Endothelial cell of umbilical vein (primary cell): ENCODE data around the gene CIPC. TPM values are rescaled to one million over a fixed set of nuclear protein-coding genes. Genes with fewer than 3 reads are reported as not detected.
A peak's percentile ranks its signal among the peaks of the same experiment; 100 is the strongest.

ENCODE experiments used
- BruUV-seq: library from RNA; stranded (reverse); fragments of 400-500 nt; replicated peaks from 2 replicates; lab custom pipeline; 2021; lab: Mats Ljungman, UMichigan
- CTCF ChIA-PET: fragments of 300-600, 350-600 bp; sonication (Branson Sonifier 250); formaldehyde crosslinking; loops from one replicate; lab custom pipeline; 2021; ENCODE audit warnings: antibody characterized with exemption, inconsistent platforms; lab: Charles Lee
- POLR2A ChIA-PET: fragments of 300-600, 350-600 bp; sonication (Branson Sonifier 250); formaldehyde crosslinking; loops from one replicate; lab custom pipeline; 2021; ENCODE audit warnings: antibody characterized with exemption, inconsistent platforms; lab: Charles Lee
- DNase-seq: peaks from one replicate; pipeline ENCODE4 v3.0.0-alpha.2; 2011; ENCODE audit warnings: low read depth, low spot score
- FAIRE-seq: peaks from 2 replicates; lab custom pipeline; 2011; peaks lifted over from hg19 to GRCh38; lab: Jason Lieb, UNC
- H2AFZ ChIP-seq: 2 replicates; pipeline ENCODE4 v1.6.0; 2012; ENCODE audit warnings: low read depth, low read length, control low read depth, inconsistent platforms
- H3K27ac ChIP-seq: 2 replicates; pipeline ENCODE4 v1.5.1; 2011; ENCODE audit warnings: low read depth, mild to moderate bottlenecking, control low read depth, low read length, moderate library complexity; ENCODE audit not compliant: insufficient read depth
- H3K27me3 ChIP-seq, 2 experiments: 2 replicates each; pipeline versions ENCODE4 v1.6.0 to v1.6.1; 2011; ENCODE audit warnings: low read length in 2 of 2, mixed read lengths in 1 of 2; ENCODE audit not compliant: control insufficient read depth in 2 of 2, insufficient read depth in 2 of 2
- H3K36me3 ChIP-seq, 2 experiments: 2 replicates in 1 of 2; 3 replicates in 1 of 2; pipeline ENCODE4 v1.5.1; 2011; ENCODE audit warnings: low read length in 2 of 2, mild to moderate bottlenecking in 1 of 2, moderate library complexity in 1 of 2; ENCODE audit not compliant: control insufficient read depth in 2 of 2, insufficient read depth in 2 of 2; ENCODE audit errors: extremely low read depth in 1 of 2
- H3K4me1 ChIP-seq: 3 replicates; pipeline ENCODE4 v1.5.1; 2011; ENCODE audit warnings: mild to moderate bottlenecking, low read length; ENCODE audit not compliant: control insufficient read depth, insufficient read depth; ENCODE audit errors: extremely low read depth
- H3K4me2 ChIP-seq: 2 replicates; pipeline ENCODE4 v1.6.1; 2011; ENCODE audit warnings: low read length, control low read depth, mixed read lengths; ENCODE audit not compliant: insufficient read depth
- H3K4me3 ChIP-seq, 3 experiments: fragments of 200-600 bp in 1 of 3; sonication (generic), shearing (Covaris generic) in 1 of 3; replicated peaks in 1 of 3; 2 replicates each; pipeline ENCODE4 v1.5.1; 2011 to 2016; ENCODE audit warnings: control low read depth in 3 of 3, low read length in 3 of 3, mild to moderate bottlenecking in 2 of 3, inconsistent platforms in 1 of 3, low read depth in 1 of 3, moderate library complexity in 1 of 3; ENCODE audit not compliant: insufficient read depth in 1 of 3
- H3K79me2 ChIP-seq: 2 replicates; pipeline ENCODE4 v1.6.0; 2012; ENCODE audit warnings: low read length, inconsistent platforms; ENCODE audit not compliant: control insufficient read depth, insufficient read depth
- H3K9ac ChIP-seq: replicated peaks from 2 replicates; pipeline ENCODE3; 2011; ENCODE audit warnings: low read length, control low read depth; ENCODE audit not compliant: insufficient read depth; ENCODE audit errors: extremely low read depth
- H3K9me1 ChIP-seq: replicated peaks from 3 replicates; pipeline ENCODE4 v1.6.0; 2011; ENCODE audit warnings: mild to moderate bottlenecking, low read length; ENCODE audit not compliant: control insufficient read depth, insufficient read depth; ENCODE audit errors: extremely low read depth
- H3K9me3 ChIP-seq: replicated peaks from 2 replicates; pipeline ENCODE4 v1.5.1; 2012; ENCODE audit warnings: low read length, inconsistent platforms; ENCODE audit not compliant: control insufficient read depth, insufficient read depth
- H4K20me1 ChIP-seq: replicated peaks from 2 replicates; pipeline ENCODE3; 2011; ENCODE audit warnings: mild to moderate bottlenecking, low read length; ENCODE audit not compliant: control insufficient read depth, insufficient read depth; ENCODE audit errors: extremely low read depth
- CTCF ChIP-seq, 2 donors: IDR thresholded peaks; 1 replicate in 1 of 2; 2 replicates in 1 of 2; pipeline ENCODE4 v1.5.1; 2011; ENCODE audit warnings: low read length in 2 of 2, mild to moderate bottlenecking in 2 of 2, moderate library complexity in 2 of 2, control low read depth in 1 of 2, inconsistent platforms in 1 of 2, low read depth in 1 of 2; ENCODE audit not compliant: insufficient read depth in 1 of 2; ENCODE audit errors: extremely low read depth in 1 of 2
- EZH2 ChIP-seq: IDR thresholded peaks from 2 replicates; pipeline ENCODE4 v1.6.1; 2012; ENCODE audit warnings: borderline replicate concordance, low read depth, mild to moderate bottlenecking, moderate library complexity, low read length, inconsistent platforms; ENCODE audit not compliant: severe bottlenecking
- FOS ChIP-seq: IDR thresholded peaks from 2 replicates; pipeline ENCODE4 v1.6.1; 2011; ENCODE audit warnings: mild to moderate bottlenecking, low read length, moderate library complexity, borderline replicate concordance; ENCODE audit not compliant: insufficient read depth
- GATA2 ChIP-seq: IDR thresholded peaks from 2 replicates; pipeline ENCODE4 v1.7.0; 2011; ENCODE audit warnings: low read depth, mild to moderate bottlenecking, moderate library complexity, mixed read lengths, low read length; ENCODE audit not compliant: insufficient read length, insufficient read depth
- JUN ChIP-seq: IDR thresholded peaks from 2 replicates; pipeline ENCODE4 v1.6.1; 2011; ENCODE audit warnings: borderline replicate concordance, low read depth; ENCODE audit not compliant: insufficient read length, insufficient read depth
- MAX ChIP-seq: IDR thresholded peaks from 2 replicates; pipeline ENCODE4 v1.6.1; 2011; ENCODE audit not compliant: insufficient read depth, insufficient read length
- MYC ChIP-seq: IDR thresholded peaks from one replicate; pipeline ENCODE4 v1.6.1; 2011; ENCODE audit warnings: mild to moderate bottlenecking, low read depth, low read length
- POLR2A ChIP-seq: IDR thresholded peaks from 2 replicates; pipeline ENCODE4 v1.6.1; 2012; ENCODE audit warnings: low read depth, mild to moderate bottlenecking, control low read depth, low read length
- POLR2AphosphoS5 ChIP-seq: IDR thresholded peaks from 2 replicates; pipeline ENCODE4 v1.6.1; 2012; ENCODE audit warnings: low read depth, mild to moderate bottlenecking, control low read depth, low read length, moderate library complexity; ENCODE audit not compliant: insufficient read depth
- dilution Hi-C: fragments of 300-500 bp; cut with MboI; formaldehyde crosslinking; loops from one replicate; pipeline ENCODE4 v1.15.0; 2019; ENCODE audit warnings: low sequenced_read_pairs; ENCODE audit not compliant: extremely low pct_ligation_motif_present
- intact Hi-C: fragments of 100-400 bp; cut with micrococcal nuclease; formaldehyde crosslinking; loops from one replicate; pipeline ENCODE4 v1.10.0; 2022
- polyA plus RNA-seq, 4 experiments: library from polyadenylated mRNA; depleted of rRNA in 3 of 4; stranded (reverse) in 3 of 4; unstranded in 1 of 4; fragments of >200 nt; gene quantifications; 2 replicates each; pipeline versions ENCODE4 v1.2.1 to v1.2.3, GENCODE V29; 2011 to 2012; ENCODE audit warnings: missing spikeins in 1 of 4
- total RNA-seq: library from RNA; stranded (reverse); gene quantifications from 2 replicates; pipeline ENCODE4 v1.2.3, GENCODE V29; 2021

Gene CIPC
- total and polyA plus RNA-seq, 2 donors (not counting 3 experiments of a cell fraction or from before 2014, with no cell fraction given): 8.8 to 17.4 TPM

GRCh38 chr14:77133720-77134338 lies 35.8 kb downstream of the CIPC start:
- intact Hi-C loops: loop anchor here (2.0 kb wide), 1 partner anchor 75 kb away; no protein-coding TSS in a partner anchor

More at GRCh38 chr14:77133720-77134338, 35.8 kb downstream of the CIPC start:
- Histone ChIP-seq H2AFZ (no peak overlapping the region), H3K4me3 (no peak overlapping the region), H4K20me1 (no peaks in the 10 kb centered on the region), H3K4me1 (no peaks in the 10 kb centered on the region), H3K36me3 (no peaks in the 10 kb centered on the region), H3K9ac (no peak overlapping the region), H3K27ac (no peak overlapping the region), H3K27me3 (peaks cover 5 to 13% of the 10 kb centered on the region in 2 experiments), H3K79me2 (no peaks in the 10 kb centered on the region), H3K4me2 (no peak overlapping the region), H3K9me1 (no peaks in the 10 kb centered on the region), H3K9me3 (no peaks in the 10 kb centered on the region)
- CTCF ChIA-PET: interaction anchor here (0.9 to 6.0 kb wide), 7 partner anchors 8 to 270 kb away, joined by 3 to 48 read pairs (median 8); no protein-coding TSS in a partner anchor
- BruUV-seq: no TSS peak
- DNase-seq: peak; percentile 61
- POLR2A ChIA-PET: no interaction called here
- no peak for FAIRE-seq
- dilution Hi-C loops: no loop called here
- TF ChIP-seq MYC (no peak), POLR2AphosphoS5 (no peak), POLR2A (no peak), JUN (no peak), EZH2 (no peak), MAX (no peak), CTCF (IDR thresholded peaks at IDR 0.05; ENCODE audit: extremely low read depth in 1 of 2, insufficient read depth in 1 of 2, low read depth in 1 of 2, low read length in 2 of 2) (no peak), GATA2 (no peak), FOS (no peak)
